Mesendoderm (in vitro differentiated cells): ENCODE data around the gene IQUB.
A peak's percentile ranks its signal among the peaks of the same experiment; 100 is the strongest.
"Not testable (repeated sequence)": the region's sequence is repeated elsewhere in the genome, so short reads cannot be mapped to it uniquely, and the experiment has no call there.

ENCODE experiments used
- DNase-seq: peaks from one replicate; pipeline ENCODE4 v3.0.0; 2013
- H2AK5ac ChIP-seq: 2 replicates; pipeline ENCODE4 v1.6.1; 2013; ENCODE audit warnings: low read length, inconsistent platforms
- H2BK120ac ChIP-seq: 2 replicates; pipeline ENCODE4 v1.6.1; 2013; ENCODE audit warnings: low read depth, mild to moderate bottlenecking, low read length, moderate library complexity, mixed read lengths
- H2BK15ac ChIP-seq: replicated peaks from 2 replicates; pipeline ENCODE4 v1.6.1; 2013; ENCODE audit warnings: low read depth, mild to moderate bottlenecking, moderate library complexity
- H2BK5ac ChIP-seq: 2 replicates; pipeline ENCODE4 v1.6.1; 2013; ENCODE audit warnings: low read length, inconsistent platforms
- H3K18ac ChIP-seq: 2 replicates; pipeline ENCODE4 v1.6.1; 2013; ENCODE audit warnings: mild to moderate bottlenecking, low read length, mixed read lengths
- H3K23ac ChIP-seq: one replicate; pipeline ENCODE4 v1.6.1; 2013; ENCODE audit warnings: low read length
- H3K27ac ChIP-seq: 2 replicates; pipeline ENCODE4 v1.5.1; 2013; ENCODE audit warnings: low read depth, mild to moderate bottlenecking, inconsistent platforms, low read length, moderate library complexity
- H3K27me3 ChIP-seq: 2 replicates; pipeline ENCODE4 v1.6.1; 2013; ENCODE audit warnings: low read length, control low read depth, mild to moderate bottlenecking, inconsistent platforms; ENCODE audit not compliant: insufficient read depth, poor library complexity
- H3K36me3 ChIP-seq: 2 replicates; pipeline ENCODE4 v1.6.1; 2013; ENCODE audit warnings: low read length, inconsistent platforms; ENCODE audit not compliant: control insufficient read depth, insufficient read depth
- H3K4ac ChIP-seq: one replicate; pipeline ENCODE4 v1.6.1; 2013; ENCODE audit warnings: low read depth, mild to moderate bottlenecking, low read length, moderate library complexity
- H3K4me1 ChIP-seq: 2 replicates; pipeline ENCODE4 v1.6.1; 2013; ENCODE audit warnings: low read depth, low read length, inconsistent platforms; ENCODE audit not compliant: control insufficient read depth
- H3K4me2 ChIP-seq: 2 replicates; pipeline ENCODE4 v1.6.1; 2013; ENCODE audit warnings: low read length
- H3K4me3 ChIP-seq: 2 replicates; pipeline ENCODE4 v1.5.1; 2013; ENCODE audit warnings: mild to moderate bottlenecking, low read length
- H3K56ac ChIP-seq: one replicate; pipeline ENCODE4 v1.6.1; 2013; ENCODE audit warnings: low read length
- H3K79me1 ChIP-seq: 2 replicates; pipeline ENCODE4 v1.6.1; 2013; ENCODE audit warnings: low read length, inconsistent platforms
- H3K79me2 ChIP-seq: 2 replicates; pipeline ENCODE4 v1.6.1; 2013; ENCODE audit warnings: mild to moderate bottlenecking, low read length; ENCODE audit not compliant: control insufficient read depth, insufficient read depth
- H3K9ac ChIP-seq: 2 replicates; pipeline ENCODE4 v1.6.1; 2013; ENCODE audit warnings: low read length, inconsistent platforms
- H4K5ac ChIP-seq: one replicate; pipeline ENCODE4 v1.6.1; 2013; ENCODE audit warnings: low read length
- H4K8ac ChIP-seq: one replicate; pipeline ENCODE4 v1.6.1; 2013; ENCODE audit warnings: low read depth, mild to moderate bottlenecking, control low read depth, low read length, moderate library complexity
- WGBS: extraction: QIAGEN DNeasy Blood & Tissue Kit; methylation state at CpG from one replicate; pipeline ENCODE4 v1.1.7; 2013; ENCODE audit warnings: low lambda C conversion rate, missing lambda C conversion rate; ENCODE audit not compliant: insufficient coverage; ENCODE audit errors: extremely low coverage; 5-methylcytosine and 5-hydroxymethylcytosine counted together

Gene IQUB

DNA sequence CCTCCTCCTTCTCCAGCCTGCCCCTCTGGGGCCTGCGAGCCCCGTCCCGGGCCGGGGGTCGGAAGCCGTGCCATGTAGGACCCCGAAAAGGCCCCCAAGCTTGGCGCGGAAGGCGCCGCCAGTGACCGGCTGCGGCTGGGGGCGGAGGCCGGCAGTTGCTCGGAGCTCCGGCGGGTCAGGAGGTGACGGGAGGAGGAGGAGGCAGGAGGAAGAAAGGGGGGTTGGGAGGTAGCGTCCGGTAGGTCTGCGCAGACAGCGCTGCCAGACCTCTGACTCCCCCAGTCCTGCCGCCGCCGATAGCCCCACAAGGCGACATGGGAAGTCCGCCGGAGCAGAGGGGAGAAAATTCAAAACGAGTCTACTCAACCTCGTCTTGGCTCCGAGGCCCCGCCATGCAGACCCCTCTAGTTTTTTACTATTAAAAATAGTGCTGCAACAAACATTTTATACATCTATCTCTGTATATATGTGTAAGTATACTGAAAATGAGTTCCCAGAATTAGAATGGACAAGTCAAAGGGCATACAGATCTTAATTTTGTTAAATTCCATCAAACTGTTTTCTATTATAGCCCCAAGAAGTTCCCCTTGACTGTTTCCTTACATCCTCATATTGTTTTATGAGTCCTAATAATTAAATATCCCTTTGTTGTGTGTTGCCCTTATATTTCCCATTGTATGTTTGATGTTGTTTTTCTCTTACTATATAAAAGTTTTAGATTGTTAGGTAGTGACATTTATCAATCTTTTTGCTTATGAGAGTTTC, 1.4 kb downstream of the IQUB start:
- not testable (repeated sequence) for H3K4ac ChIP-seq, H3K27ac ChIP-seq, H4K8ac ChIP-seq, H3K79me1 ChIP-seq, H3K36me3 ChIP-seq, H2BK15ac ChIP-seq, H3K9ac ChIP-seq, H3K23ac ChIP-seq, H3K18ac ChIP-seq, H3K79me2 ChIP-seq, H3K4me2 ChIP-seq, H3K4me3 ChIP-seq, H2BK120ac ChIP-seq, H2BK5ac ChIP-seq, H2AK5ac ChIP-seq, H3K27me3 ChIP-seq, H3K4me1 ChIP-seq, H4K5ac ChIP-seq
- peak overlapping the region; percentile 34 for H3K56ac ChIP-seq
- peak; percentile 41 for DNase-seq
- no CpG with 5 or more reads among the region's 33 CpGs for WGBS

DNA sequence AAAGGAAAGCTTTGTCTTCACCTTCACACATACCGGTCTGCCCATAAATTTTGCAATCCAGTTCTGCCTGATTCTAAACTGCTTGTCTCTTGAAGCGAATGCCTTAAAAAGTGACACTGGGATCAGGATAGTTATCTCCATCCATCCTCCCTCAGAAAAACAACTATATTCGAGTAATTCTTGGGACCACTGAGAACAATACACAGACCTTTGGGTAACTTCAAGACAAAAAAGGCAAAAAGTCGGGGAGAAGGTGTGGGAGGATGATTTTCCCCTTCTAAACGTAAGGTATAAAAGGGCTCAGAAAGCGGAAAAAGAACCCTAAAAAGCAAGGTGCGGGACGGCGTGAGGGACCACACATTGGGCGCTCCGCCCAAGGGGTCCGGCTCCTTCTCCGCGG, 2.1 kb downstream of the IQUB start:
- H4K8ac ChIP-seq, H3K27ac ChIP-seq: not testable (repeated sequence)
- no CpG with 5 or more reads among the region's 14 CpGs for WGBS

DNA sequence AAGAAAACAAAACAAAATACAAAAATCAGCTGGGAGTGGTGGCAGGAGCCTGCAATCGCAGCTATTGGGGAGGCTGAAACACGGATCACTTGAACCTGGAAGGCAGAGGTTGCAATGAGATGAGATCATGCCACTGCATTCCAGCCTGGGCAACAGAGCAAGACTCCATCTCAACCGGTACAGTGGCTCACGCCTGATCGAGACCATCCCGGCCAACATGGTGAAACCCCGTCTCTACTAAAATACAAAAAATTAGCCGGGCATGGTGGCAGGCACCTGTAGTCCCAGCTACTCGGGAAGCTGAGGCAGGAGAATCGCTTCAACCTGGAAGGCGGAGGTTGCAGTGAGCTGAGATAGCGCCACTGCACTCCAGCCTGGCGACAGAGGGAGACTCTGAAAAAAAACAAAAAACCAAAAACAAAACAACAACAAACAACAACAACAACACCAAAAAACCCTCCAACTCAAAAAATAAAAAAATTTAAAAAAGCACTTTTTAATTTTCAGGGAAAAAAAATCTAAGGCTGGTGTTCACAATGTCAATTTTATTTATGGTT, 4.3 kb downstream of the IQUB start:
- H4K5ac ChIP-seq, H3K4me3 ChIP-seq, H2BK5ac ChIP-seq, H2BK15ac ChIP-seq, H3K4me1 ChIP-seq, H3K18ac ChIP-seq, H3K36me3 ChIP-seq, H3K9ac ChIP-seq, H3K23ac ChIP-seq, DNase-seq, H3K79me2 ChIP-seq, H3K79me1 ChIP-seq, H3K56ac ChIP-seq, H2AK5ac ChIP-seq, H3K4ac ChIP-seq, H3K4me2 ChIP-seq, H3K27ac ChIP-seq, H2BK120ac ChIP-seq, H3K27me3 ChIP-seq, H4K8ac ChIP-seq: not testable (repeated sequence)
- WGBS: no CpG with 5 or more reads among the region's 13 CpGs

More for the DNA sequence above, 2.1 kb downstream of the IQUB start:
- not testable (repeated sequence) for DNase-seq, H3K4me3 ChIP-seq, H3K4me1 ChIP-seq, H3K36me3 ChIP-seq, H3K4me2 ChIP-seq, H3K4ac ChIP-seq, H3K79me2 ChIP-seq, H2BK15ac ChIP-seq, H4K5ac ChIP-seq, H3K79me1 ChIP-seq, H2BK120ac ChIP-seq, H3K18ac ChIP-seq, H3K23ac ChIP-seq, H2BK5ac ChIP-seq, H3K27me3 ChIP-seq, H2AK5ac ChIP-seq
- peak overlapping the region; percentile 15 for H3K56ac ChIP-seq
- H3K9ac ChIP-seq: peak overlapping the region; percentile 32

DNA sequence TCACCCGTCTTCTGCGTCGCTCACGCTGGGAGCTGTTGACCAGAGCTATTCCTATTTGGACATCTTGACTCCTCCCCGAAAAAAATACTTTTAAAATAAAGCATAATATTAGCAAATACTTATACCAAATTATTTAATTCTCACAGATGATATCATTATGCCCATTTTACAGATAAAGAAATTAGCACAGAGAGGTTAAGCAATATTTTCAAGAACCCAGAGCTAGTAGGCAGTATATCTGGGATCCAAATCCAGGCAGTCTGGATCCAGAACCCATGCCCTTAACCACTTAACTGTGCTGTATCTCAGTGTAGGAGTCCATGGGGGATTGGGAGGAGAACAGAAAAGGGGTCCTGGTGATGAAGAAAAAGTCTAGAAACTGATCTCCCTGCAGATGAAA, 6.1 kb downstream of the IQUB start:
- Histone ChIP-seq H3K4me2 (no peak overlapping the region), H4K8ac (no peak overlapping the region), H3K36me3 (no peaks in the 10 kb centered on the region), H3K27me3 (no peaks in the 10 kb centered on the region), H2BK15ac (no peak overlapping the region), H3K9ac (no peak overlapping the region), H3K79me2 (no peaks in the 10 kb centered on the region), H2BK120ac (no peak overlapping the region), H4K5ac (no peak overlapping the region), H2BK5ac (no peak overlapping the region), H3K56ac (no peak overlapping the region), H3K23ac (no peak overlapping the region), H2AK5ac (no peak overlapping the region), H3K4me3 (no peak overlapping the region), H3K18ac (no peak overlapping the region), H3K79me1 (no peaks in the 10 kb centered on the region), H3K4me1 (no peaks in the 10 kb centered on the region), H3K4ac (no peak overlapping the region), H3K27ac (no peak overlapping the region)
- no peak for DNase-seq
- no CpG with 5 or more reads among the region's 5 CpGs for WGBS

DNA sequence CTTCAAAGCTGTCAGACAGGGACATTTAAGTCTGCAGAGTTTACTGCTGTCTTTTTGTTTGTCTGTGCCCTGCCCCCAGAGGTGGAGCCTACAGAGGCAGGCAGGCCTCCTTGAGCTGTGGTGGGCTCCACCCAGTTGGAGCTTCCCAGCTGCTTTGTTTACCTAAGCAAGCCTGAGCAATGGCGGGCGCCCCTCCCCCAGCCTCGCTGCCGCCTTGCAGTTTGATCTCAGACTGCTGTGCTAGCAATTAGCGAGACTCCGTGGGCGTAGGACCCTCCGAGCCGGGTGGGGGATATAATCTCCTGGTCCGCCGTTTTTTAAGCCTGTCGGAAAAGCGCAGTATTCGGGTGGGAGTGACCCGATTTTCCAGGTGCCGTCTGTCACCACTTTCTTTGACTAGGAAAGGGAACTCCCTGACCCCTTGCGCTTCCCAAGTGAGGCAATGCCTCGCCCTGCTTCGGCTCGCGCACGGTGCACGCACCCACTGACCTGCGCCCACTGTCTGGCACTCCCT, 6.6 kb downstream of the IQUB start:
- H3K4ac ChIP-seq, H3K9ac ChIP-seq, H3K23ac ChIP-seq, H2BK120ac ChIP-seq, H4K5ac ChIP-seq, H3K79me2 ChIP-seq, H3K36me3 ChIP-seq, H3K4me1 ChIP-seq, H2BK5ac ChIP-seq, H3K27ac ChIP-seq, H2AK5ac ChIP-seq, DNase-seq, H3K56ac ChIP-seq, H3K4me3 ChIP-seq, H4K8ac ChIP-seq, H3K79me1 ChIP-seq, H3K27me3 ChIP-seq, H3K4me2 ChIP-seq, H2BK15ac ChIP-seq, H3K18ac ChIP-seq: not testable (repeated sequence)
- no CpG with 5 or more reads among the region's 24 CpGs for WGBS
